ENCODE results near the gene RNF112.

RNF112 gene

GRCh38 chr17:19414396-19415280 is 3.6 kb downstream of the RNF112 start:
- TF ChIP-seq, protein P1, sequence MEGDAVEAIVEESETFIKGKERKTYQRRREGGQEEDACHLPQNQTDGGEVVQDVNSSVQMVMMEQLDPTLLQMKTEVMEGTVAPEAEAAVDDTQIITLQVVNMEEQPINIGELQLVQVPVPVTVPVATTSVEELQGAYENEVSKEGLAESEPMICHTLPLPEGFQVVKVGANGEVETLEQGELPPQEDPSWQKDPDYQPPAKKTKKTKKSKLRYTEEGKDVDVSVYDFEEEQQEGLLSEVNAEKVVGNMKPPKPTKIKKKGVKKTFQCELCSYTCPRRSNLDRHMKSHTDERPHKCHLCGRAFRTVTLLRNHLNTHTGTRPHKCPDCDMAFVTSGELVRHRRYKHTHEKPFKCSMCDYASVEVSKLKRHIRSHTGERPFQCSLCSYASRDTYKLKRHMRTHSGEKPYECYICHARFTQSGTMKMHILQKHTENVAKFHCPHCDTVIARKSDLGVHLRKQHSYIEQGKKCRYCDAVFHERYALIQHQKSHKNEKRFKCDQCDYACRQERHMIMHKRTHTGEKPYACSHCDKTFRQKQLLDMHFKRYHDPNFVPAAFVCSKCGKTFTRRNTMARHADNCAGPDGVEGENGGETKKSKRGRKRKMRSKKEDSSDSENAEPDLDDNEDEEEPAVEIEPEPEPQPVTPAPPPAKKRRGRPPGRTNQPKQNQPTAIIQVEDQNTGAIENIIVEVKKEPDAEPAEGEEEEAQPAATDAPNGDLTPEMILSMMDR (conservative IDR thresholded peaks at IDR 0.05; ENCODE audit: low read depth) = no peak
- POLR2A ChIA-PET (ENCODE audit: low non-redundant PET) = no interaction called here
- no peak for DNase-seq (ENCODE audit: low spot score)
- CTCF ChIA-PET = interaction anchor here (0.6 kb wide), 1 partner anchor 385 kb away, joined by 5 read pairs; no protein-coding TSS in a partner anchor
- H3K27ac ChIP-seq = no peak overlapping the region

DNA sequence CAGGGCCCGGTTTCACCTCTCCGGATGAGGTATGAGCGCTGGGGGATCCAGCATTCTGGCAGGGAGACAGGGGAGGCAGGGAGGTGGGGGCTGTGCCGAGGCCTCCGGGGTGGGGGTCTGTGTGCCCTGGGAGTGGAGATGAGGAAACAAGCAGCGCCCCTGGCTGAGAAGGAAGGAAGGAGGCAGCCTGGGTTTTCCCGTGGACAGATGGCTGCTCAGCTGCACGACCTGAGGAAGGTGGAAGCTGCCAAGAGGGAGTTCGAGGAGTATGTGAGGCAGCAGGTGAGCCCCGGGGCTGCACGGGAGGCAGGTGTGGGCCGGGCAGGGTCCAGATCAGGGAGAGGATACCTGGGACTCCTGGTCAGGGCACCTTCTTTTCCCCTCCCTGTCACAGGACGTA is 4.3 kb downstream of the RNF112 start:
- ChIA-PET CTCF (no interaction called here), POLR2A (ENCODE audit: low non-redundant PET) (no interaction called here)
- TF ChIP-seq, protein P1 (conservative IDR thresholded peaks at IDR 0.05; ENCODE audit: low read depth) = no peak
- H3K27ac ChIP-seq = no peak overlapping the region
- DNase-seq (ENCODE audit: low spot score) = no peak

DNA sequence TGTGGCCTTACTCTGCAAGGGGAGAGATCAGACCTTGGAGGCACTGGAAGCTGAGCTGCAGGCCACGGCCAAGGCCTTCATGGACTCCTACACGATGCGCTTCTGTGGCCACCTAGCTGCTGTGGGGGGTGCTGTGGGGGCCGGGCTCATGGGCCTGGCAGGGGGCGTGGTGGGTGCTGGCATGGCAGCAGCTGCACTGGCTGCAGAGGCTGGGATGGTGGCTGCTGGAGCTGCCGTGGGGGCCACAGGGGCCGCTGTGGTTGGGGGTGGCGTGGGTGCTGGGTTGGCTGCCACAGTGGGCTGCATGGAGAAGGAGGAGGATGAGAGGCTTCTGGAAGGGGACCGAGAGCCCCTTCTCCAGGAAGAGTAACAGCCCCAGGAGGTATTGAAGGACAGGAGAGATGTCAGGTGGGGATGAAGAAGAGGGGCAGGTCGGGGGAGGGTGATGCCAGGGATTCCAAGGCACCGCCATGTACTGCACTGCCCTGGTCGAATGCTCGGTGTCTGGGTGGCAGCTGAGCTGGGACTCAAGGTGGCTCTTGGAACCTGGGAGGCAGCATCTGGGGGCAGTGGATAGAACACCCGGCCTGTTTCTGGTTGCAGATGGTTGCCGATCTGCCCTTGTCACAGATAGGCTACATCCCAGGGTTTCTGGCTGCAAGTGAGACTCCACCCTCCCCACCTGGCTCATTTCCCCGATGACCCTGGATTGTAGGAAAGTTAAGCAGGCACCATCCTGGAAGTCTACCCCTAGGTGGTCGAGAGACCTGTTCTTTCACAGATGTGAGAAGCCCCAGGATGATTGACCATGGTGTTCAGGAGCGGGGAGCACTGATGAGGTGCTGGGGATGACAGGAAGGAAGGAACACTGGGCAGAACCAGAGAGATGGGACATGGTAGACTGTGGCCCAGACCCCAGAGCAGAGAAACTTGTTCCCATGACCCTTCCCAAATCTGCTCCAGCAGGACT is 5.1 kb downstream of the RNF112 start:
- TF ChIP-seq, protein P1 (conservative IDR thresholded peaks at IDR 0.05; ENCODE audit: low read depth) = no peak
- DNase-seq (ENCODE audit: low spot score) = no peak
- ChIA-PET POLR2A (ENCODE audit: low non-redundant PET) (no interaction called here), CTCF (no interaction called here)
- no peak overlapping the region for H3K27ac ChIP-seq

DNA sequence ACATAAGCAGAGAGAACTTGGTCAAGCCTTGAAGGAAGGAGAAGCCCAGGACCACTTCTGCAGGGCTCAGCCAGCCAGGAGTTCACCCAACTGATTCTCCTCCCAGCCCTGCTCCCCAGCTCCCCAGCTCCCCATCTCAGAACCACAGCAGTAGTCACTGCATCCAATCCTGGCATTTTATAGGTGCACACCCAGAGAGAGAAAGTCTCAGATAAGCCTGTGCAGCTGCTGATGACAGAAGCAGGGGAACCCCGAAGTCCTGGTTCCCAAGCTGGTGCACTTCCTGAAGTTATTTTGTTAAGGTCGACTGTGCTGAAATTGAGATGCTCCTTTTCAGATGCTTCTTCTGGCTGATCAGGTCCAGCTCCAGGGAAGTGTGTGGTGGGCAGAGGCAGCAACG is 6.6 kb downstream of the RNF112 start:
- POLR2A ChIA-PET (ENCODE audit: low non-redundant PET) = no interaction called here
- no peak for DNase-seq (ENCODE audit: low spot score)

DNA sequence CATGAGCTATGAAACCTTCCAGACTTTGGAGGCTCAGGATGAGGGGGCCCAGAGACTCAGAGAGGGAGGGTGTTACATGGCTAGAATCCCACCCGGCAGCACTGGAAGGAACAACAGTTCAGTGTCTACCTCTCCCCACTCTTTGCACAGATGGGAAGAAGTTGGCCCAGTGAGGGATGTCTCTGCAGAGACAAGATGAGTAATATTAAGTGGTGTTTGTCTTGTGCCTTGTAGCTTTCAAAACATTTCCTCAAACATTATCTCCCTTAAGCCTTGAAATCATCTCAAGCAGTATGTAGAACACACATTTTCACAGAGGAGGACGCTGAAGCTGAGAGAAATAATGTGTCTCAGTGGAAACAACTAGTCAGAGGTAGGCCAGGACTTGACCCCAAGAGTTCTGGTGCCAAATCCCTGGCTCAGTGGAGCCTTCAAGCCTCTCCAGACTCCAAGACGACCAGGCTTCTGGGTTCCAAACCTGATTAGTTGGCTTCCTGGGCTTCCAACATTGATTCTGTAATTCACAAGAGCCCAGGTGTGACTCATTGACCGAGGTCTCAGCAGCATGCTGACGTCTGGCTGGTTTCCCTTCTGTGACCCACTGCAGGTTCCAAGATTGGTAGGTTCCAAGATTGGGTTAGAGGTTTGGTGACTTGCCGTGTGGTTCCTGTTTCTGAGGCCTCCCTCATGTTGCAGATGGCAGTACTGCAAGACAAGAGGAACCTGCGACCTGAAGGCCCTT is 7.4 kb downstream of the RNF112 start:
- no peak overlapping the region for H3K27ac ChIP-seq
- TF ChIP-seq, protein P1 (conservative IDR thresholded peaks at IDR 0.05; ENCODE audit: low read depth) = no peak
- ChIA-PET POLR2A (ENCODE audit: low non-redundant PET) (no interaction called here), CTCF (interaction anchor here (0.8 to 1.1 kb wide), 2 partner anchors 56 to 344 kb away, joined by 3 to 5 read pairs; partner anchors contain the start of gene B9D1)
- no peak for DNase-seq (ENCODE audit: low spot score)

More for the DNA sequence above, 6.6 kb downstream of the RNF112 start:
- H3K27ac ChIP-seq = no peak overlapping the region
- TF ChIP-seq, protein P1 (conservative IDR thresholded peaks at IDR 0.05; ENCODE audit: low read depth) = no peak
- CTCF ChIA-PET = interaction anchor here (0.8 to 1.1 kb wide), 2 partner anchors 55 to 345 kb away, joined by 3 to 5 read pairs; partner anchors contain the start of gene B9D1

Data from RWPE1 (cell line).